NCI-H2196 (cell line): Measurements from ENCODE around the gene SAMD5.

ENCODE experiments used
- DNase-seq: peaks from one replicate; lab custom pipeline; 2025; ENCODE audit not compliant: unreplicated experiment; lab: John Stamatoyannopoulos, UW

The SAMD5 gene

GRCh38 chr6:147508042-147508865 is at the start of gene SAMD5:
SAMD5 (plus strand) TSS chr6:147508690; CDS start chr6:147508929, 239 bp downstream.
- DNase-seq: no peak

- DNase-seq: no peak
Observed at GRCh38 chr6:147459780-147460179, 48.7 kb upstream of the SAMD5 start.

- DNase-seq: no peak
Observed at GRCh38 chr6:147463651-147464050, 44.8 kb upstream of the SAMD5 start.

GRCh38 chr6:147467428-147467827 is 41.1 kb upstream of the SAMD5 start:
- DNase-seq: no peak

GRCh38 chr6:147467886-147468285 is 40.6 kb upstream of the SAMD5 start:
- DNase-seq: no peak

- DNase-seq: no peak
Observed at GRCh38 chr6:147468634-147469033, 39.9 kb upstream of the SAMD5 start.

- no peak for DNase-seq
Observed at GRCh38 chr6:147479857-147480256, 28.6 kb upstream of the SAMD5 start.

- DNase-seq: no peak
Observed at GRCh38 chr6:147486683-147487082, 21.8 kb upstream of the SAMD5 start.

GRCh38 chr6:147497472-147497871 is 11.0 kb upstream of the SAMD5 start:
- no peak for DNase-seq

- DNase-seq: no peak
Observed at GRCh38 chr6:147503587-147503986, 4.9 kb upstream of the SAMD5 start.

GRCh38 chr6:147504848-147505247 is 3.6 kb upstream of the SAMD5 start:
- no peak for DNase-seq

GRCh38 chr6:147506704-147507114 is 1.8 kb upstream of the SAMD5 start:
- DNase-seq: peak; percentile 33

- DNase-seq: no peak
Observed at GRCh38 chr6:147507162-147508041, 1.1 kb upstream of the SAMD5 start.

- DNase-seq: no peak
Observed at GRCh38 chr6:147508866-147509608, 547 bp downstream of the SAMD5 start.

GRCh38 chr6:147509891-147510290 is 1.4 kb downstream of the SAMD5 start:
- DNase-seq: no peak

- DNase-seq: no peak
Observed at GRCh38 chr6:147510929-147511590, 2.6 kb downstream of the SAMD5 start.

GRCh38 chr6:147514831-147515230 is 6.3 kb downstream of the SAMD5 start:
- DNase-seq: no peak

- DNase-seq: no peak
Observed at GRCh38 chr6:147515327-147515726, 6.8 kb downstream of the SAMD5 start.

- no peak for DNase-seq
Observed at GRCh38 chr6:147522597-147522996, 14.1 kb downstream of the SAMD5 start.

- DNase-seq: no peak
Observed at GRCh38 chr6:147525519-147526209, 17.2 kb downstream of the SAMD5 start.
